Right ventricle myocardium inferior (tissue), 1 donor: ENCODE data around the gene GABBR2. TPM values are rescaled to one million over a fixed set of nuclear protein-coding genes. Genes with fewer than 3 reads are reported as not detected.
"Not testable (repeated sequence)": the region's sequence is repeated elsewhere in the genome, so short reads cannot be mapped to it uniquely, and the experiment has no call there.

Experiments
- ATAC-seq: fragments of 200-7000 bp; cut with Tn5 transposase; one replicate; pipeline ENCODE4 v1.9.1; 2020; ENCODE audit warnings: mild to moderate bottlenecking, moderate library complexity
- DNase-seq: peaks from one replicate; pipeline ENCODE4 v3.0.0; 2021; ENCODE audit errors: missing footprints
- intact Hi-C: fragments of 100-400 bp; cut with DNase I; formaldehyde crosslinking; loops from one replicate; pipeline ENCODE4 v1.11.0; 2022
- total RNA-seq: library from RNA; stranded (reverse); fragmentation: NEBNext Ultra II Directional; extraction: Animal tissue kit (Norgen Biotek cat#: 25700); gene quantifications from one replicate; pipeline ENCODE4 v1.2.1, GENCODE V29; 2021
- donor health status: DM: no; HTN: yes; CAD: no; lungs with severe emphysema.

Gene GABBR2
- total RNA-seq, 1 donor from 2014 or later = 0.38 TPM

- ATAC-seq (no peak), DNase-seq (no peak)
- intact Hi-C loops = no loop called here
Observed at GRCh38 chr9:98484162-98484561, 224.6 kb downstream of the GABBR2 start.

DNA sequence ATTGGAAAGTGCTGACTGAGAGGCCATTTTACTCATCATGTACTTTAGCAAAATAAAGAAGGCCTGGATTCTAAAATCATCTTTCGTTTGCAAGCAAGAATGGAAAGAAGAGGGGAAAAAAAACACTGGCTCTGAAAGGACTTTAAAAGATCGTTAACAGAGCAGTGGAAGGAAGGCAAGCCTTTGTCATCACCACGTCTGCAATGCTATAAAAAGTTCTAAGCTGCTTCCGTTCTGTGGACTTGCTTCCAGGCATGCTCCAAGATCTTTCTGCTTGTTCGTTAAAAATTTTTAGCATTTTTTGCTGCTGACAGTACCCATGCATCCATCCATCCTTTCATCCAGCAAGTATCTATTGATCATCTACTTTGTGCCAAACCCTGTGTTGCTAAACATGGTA is 226.5 kb downstream of the GABBR2 start:
- intact Hi-C loops = no loop called here
- no peak for DNase-seq
- no peak for ATAC-seq

DNA sequence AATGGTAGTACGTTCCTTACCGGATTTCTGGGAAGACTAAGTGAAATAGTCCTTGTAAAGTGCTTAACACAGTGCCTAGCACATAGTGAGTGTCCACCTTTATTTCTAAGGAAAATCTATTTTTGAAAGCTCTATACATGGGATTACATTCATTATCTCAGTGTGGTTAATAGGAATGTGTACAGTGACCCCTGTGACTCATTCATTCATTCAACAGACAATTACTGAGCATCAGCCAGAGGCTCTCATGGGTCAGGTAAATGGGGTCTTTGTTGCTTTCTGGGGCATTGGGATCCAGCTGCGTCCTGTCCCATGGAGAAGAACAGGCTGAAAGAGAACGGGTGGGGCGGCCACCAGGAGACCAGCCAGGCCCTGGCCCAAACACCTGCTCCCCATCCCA is 227.1 kb downstream of the GABBR2 start:
- no peak for DNase-seq
- ATAC-seq = no peak
- intact Hi-C loops = no loop called here

- no peak for ATAC-seq
- DNase-seq = no peak
- intact Hi-C loops = loop anchor here (10.0 kb wide), 1 partner anchor 305 kb away; no protein-coding TSS in a partner anchor
Observed at GRCh38 chr9:98479967-98480847, 228.5 kb downstream of the GABBR2 start.

GRCh38 chr9:98479449-98479848 is 229.3 kb downstream of the GABBR2 start:
- intact Hi-C loops = loop anchor here (10.0 kb wide), 1 partner anchor 305 kb away; no protein-coding TSS in a partner anchor
- DNase-seq = no peak
- no peak for ATAC-seq

GRCh38 chr9:98477884-98478283 is 230.9 kb downstream of the GABBR2 start:
- intact Hi-C loops = loop anchor here (10.0 kb wide), 1 partner anchor 307 kb away; no protein-coding TSS in a partner anchor
- ATAC-seq = peak; percentile 86
- no peak for DNase-seq

DNA sequence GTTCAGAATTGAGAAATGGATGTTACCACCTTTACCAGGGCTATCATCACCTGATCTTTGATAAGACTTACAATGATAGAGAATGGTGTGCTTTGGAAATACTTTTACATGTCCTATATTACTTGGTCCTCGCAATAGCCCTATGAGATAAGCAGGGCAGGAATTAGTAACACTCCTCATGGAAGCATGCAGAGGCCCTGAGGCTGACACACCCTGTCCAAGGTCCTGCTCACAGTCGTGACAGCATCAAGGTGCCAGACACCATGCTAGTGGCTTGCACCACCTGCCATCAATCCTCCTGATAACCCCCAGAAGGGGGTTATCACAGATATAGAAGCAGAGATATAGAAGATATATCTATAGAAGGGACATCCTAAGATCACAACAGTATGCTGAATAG is 236.5 kb downstream of the GABBR2 start:
- ATAC-seq = no peak
- no peak for DNase-seq
- intact Hi-C loops = loop anchor here (10.0 kb wide), 1 partner anchor 313 kb away; no protein-coding TSS in a partner anchor

GRCh38 chr9:98471185-98471584 is 237.6 kb downstream of the GABBR2 start:
- ATAC-seq (no peak), DNase-seq (no peak)
- intact Hi-C loops = loop anchor here (10.0 kb wide), 1 partner anchor 314 kb away; no protein-coding TSS in a partner anchor

- ATAC-seq = no peak
- intact Hi-C loops = no loop called here
- no peak for DNase-seq
Observed at GRCh38 chr9:98468567-98469239, 240.0 kb downstream of the GABBR2 start.

- intact Hi-C loops = no loop called here
- DNase-seq (no peak), ATAC-seq (no peak)
Observed at GRCh38 chr9:98465799-98466198, 242.9 kb downstream of the GABBR2 start.

- DNase-seq, intact Hi-C loops, ATAC-seq: not testable (repeated sequence)
Observed at GRCh38 chr9:98464156-98464690, 244.5 kb downstream of the GABBR2 start.

GRCh38 chr9:98462310-98462709 is 246.4 kb downstream of the GABBR2 start:
- ATAC-seq (no peak), DNase-seq (no peak)
- intact Hi-C loops = no loop called here

DNA sequence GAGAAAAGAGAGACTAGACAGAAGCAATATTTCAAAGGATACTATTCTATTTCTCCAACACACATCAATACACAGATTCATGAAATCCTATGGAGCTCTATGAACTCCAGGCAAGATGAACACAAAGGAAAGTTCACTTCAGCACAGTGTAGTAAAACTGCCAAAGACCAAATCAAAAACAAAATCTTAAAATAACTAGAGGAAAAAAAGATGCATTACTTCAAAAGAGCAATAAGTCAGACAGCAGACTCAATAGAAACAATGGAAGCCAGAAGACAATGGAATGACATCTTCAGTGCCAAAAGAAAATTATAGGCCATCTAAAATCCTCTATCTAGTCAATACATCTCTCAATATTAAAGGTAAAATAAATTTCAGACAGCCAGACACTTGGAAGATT is 248.0 kb downstream of the GABBR2 start:
- intact Hi-C loops = no loop called here
- ATAC-seq (no peak), DNase-seq (no peak)

GRCh38 chr9:98457726-98458370 is 250.9 kb downstream of the GABBR2 start:
- no peak for ATAC-seq

GRCh38 chr9:98456156-98456613 is 252.6 kb downstream of the GABBR2 start:
- ATAC-seq = no peak
- intact Hi-C loops = no loop called here
- no peak for DNase-seq

More at GRCh38 chr9:98457726-98458370, 250.9 kb downstream of the GABBR2 start:
- intact Hi-C loops = no loop called here
- DNase-seq = no peak

GRCh38 chr9:98455256-98456155 is 253.2 kb downstream of the GABBR2 start:
- intact Hi-C loops = no loop called here
- DNase-seq (no peak), ATAC-seq (no peak)

DNA sequence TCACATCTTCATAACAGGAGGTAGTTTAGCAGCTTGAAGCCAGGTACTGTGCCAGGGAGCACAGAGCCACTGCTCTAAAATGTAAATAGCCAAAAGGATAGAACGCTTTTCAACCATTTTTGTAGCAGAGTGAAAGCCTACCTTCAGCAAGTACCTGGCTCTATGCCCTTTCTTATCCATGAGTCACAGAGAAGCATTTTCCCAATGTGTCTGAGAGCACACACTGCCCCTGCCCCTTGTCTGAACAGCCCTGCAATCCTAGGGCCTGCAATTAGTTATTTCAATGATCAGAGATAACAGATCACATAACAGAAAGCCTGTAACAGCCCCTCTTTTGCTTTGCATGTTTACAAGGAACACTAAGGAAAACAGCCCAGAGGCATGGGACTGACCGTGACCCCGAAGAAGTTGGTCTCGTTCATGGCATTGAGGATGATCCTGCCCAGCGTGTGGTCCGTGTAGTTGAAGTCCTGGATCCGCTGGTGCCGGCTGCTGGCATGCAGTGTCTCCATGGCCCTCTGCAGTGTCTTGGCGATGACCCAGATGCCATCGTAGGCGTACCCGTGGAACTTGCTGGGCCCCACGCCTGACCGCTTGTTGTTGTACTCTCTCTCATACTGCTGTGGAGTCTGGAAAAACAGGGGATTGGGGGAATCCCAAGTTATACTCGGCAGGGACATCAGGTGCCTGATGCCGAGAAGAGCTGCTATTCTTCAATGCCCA is 255.0 kb downstream of the GABBR2 start:
- no peak for ATAC-seq
- intact Hi-C loops = no loop called here
- DNase-seq = no peak
